Peyer's patch (tissue), 4 donors: Measurements from ENCODE around the gene NBAS. TPM values are rescaled to one million over a fixed set of nuclear protein-coding genes. Genes with fewer than 3 reads are reported as not detected.
A peak's percentile ranks its signal among the peaks of the same experiment; 100 is the strongest.

Experiments
- DNase-seq, 3 donors: peaks; one replicate each; pipeline ENCODE4 v3.0.0-alpha.2; 2017 to 2019
- H3K27ac ChIP-seq, 4 donors: fragments of 200-600 bp; sonication (generic); one replicate each; pipeline ENCODE4 v1.5.1; 2016 to 2019
- H3K27me3 ChIP-seq, 2 donors: fragments of 200-600 bp; sonication (generic); one replicate each; pipeline ENCODE4 v1.5.1; 2019
- H3K36me3 ChIP-seq, 3 donors: fragments of 200-600 bp; sonication (generic); one replicate each; pipeline ENCODE4 v1.5.1; 2016 to 2019
- H3K4me1 ChIP-seq, 4 donors: fragments of 200-600 bp; sonication (generic); one replicate each; pipeline ENCODE4 v1.5.1; 2016 to 2019
- H3K4me3 ChIP-seq, 4 donors: fragments of 200-600 bp; sonication (generic); 1 replicate in 3 of 4; 2 replicates in 1 of 4; pipeline ENCODE4 v1.5.1; 2016 to 2019; ENCODE audit warnings: mild to moderate bottlenecking in 1 of 4
- H3K9me3 ChIP-seq, 4 donors: fragments of 200-600 bp; sonication (generic); one replicate each; pipeline ENCODE4 v1.5.1; 2016 to 2019; ENCODE audit warnings: mild to moderate bottlenecking in 1 of 4
- CTCF ChIP-seq, 6 experiments: fragments of 450-650 bp in 4 of 6; fragments of 200-600 bp in 2 of 6; sonication (generic) in 1 of 6; IDR thresholded peaks; one replicate each; pipeline ENCODE4 v1.5.1; 2017 to 2019; ENCODE audit warnings: antibody characterized with exemption in 6 of 6, mild to moderate bottlenecking in 3 of 6, moderate library complexity in 1 of 6
- POLR2A ChIP-seq, 2 donors: fragments of 450-650 bp; IDR thresholded peaks; one replicate each; pipeline ENCODE4 v1.5.1; 2017; ENCODE audit warnings: antibody characterized with exemption in 2 of 2, mild to moderate bottlenecking in 2 of 2, moderate library complexity in 2 of 2
- total RNA-seq, 4 donors: library from RNA; depleted of rRNA; stranded (reverse); fragments of >200 nt; gene quantifications; one replicate each; pipeline ENCODE4 v1.1.0, GENCODE V29; 2016

Gene NBAS
- total RNA-seq, 4 donors from 2014 or later = 43.2 to 70.2 (median 55.3) TPM

GRCh38 chr2:15588329-15588919 lies 27.3 kb upstream of the NBAS start:
- no peaks in the 10 kb centered on the region for H3K9me3 ChIP-seq
- TF ChIP-seq CTCF (IDR thresholded peaks at IDR 0.05) (peak in 4 of 6 experiments; percentile 26 to 53 (median 44)), POLR2A (IDR thresholded peaks at IDR 0.05) (no peak)
- no peak overlapping the region for H3K4me3 ChIP-seq
- no peak overlapping the region for H3K27ac ChIP-seq
- no peaks in the 10 kb centered on the region for H3K36me3 ChIP-seq
- H3K27me3 ChIP-seq = no peaks in the 10 kb centered on the region
- peak in 2 of 3 donors; percentile 46 to 69 for DNase-seq
- peaks cover 0 to 14% (median 4%) of the 10 kb centered on the region in 4 donors for H3K4me1 ChIP-seq

- TF ChIP-seq POLR2A (IDR thresholded peaks at IDR 0.05) (no peak), CTCF (IDR thresholded peaks at IDR 0.05) (no peak)
- no peaks in the 10 kb centered on the region for H3K9me3 ChIP-seq
- no peak for DNase-seq
Measured at GRCh38 chr2:15584767-15585469, 23.8 kb upstream of the NBAS start.

GRCh38 chr2:15584316-15584715 lies 23.2 kb upstream of the NBAS start:
- Histone ChIP-seq H3K27ac (no peak overlapping the region), H3K9me3 (no peaks in the 10 kb centered on the region), H3K27me3 (no peaks in the 10 kb centered on the region), H3K4me1 (no peaks in the 10 kb centered on the region), H3K4me3 (no peak overlapping the region), H3K36me3 (no peaks in the 10 kb centered on the region)
- DNase-seq = no peak
- no peak for TF ChIP-seq POLR2A (IDR thresholded peaks at IDR 0.05)
- no peak for TF ChIP-seq CTCF (IDR thresholded peaks at IDR 0.05)

More at GRCh38 chr2:15584767-15585469, 23.8 kb upstream of the NBAS start:
- Histone ChIP-seq H3K36me3 (no peaks in the 10 kb centered on the region), H3K4me1 (no peaks in the 10 kb centered on the region), H3K27me3 (no peaks in the 10 kb centered on the region), H3K27ac (no peak overlapping the region), H3K4me3 (no peak overlapping the region)

DNA sequence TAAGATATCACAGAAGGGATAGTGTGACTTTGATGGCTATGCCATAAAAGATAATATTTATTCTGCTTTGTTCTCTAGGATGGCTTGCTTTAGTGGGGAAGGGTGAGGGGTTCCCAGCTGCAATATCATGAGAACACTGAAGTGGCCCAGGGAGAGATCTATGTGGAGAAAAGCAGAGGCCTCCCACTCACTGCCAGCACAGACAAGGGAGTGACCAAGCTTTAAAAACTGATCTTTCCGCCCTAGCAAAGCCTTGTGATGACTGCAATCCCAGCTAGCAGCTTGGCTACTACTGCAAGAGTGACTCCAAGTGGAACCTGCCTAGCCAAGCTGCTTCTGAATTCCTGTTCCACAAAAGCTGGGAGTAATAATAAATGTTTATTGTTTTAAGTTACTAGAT lies 22.7 kb upstream of the NBAS start:
- Histone ChIP-seq H3K4me1 (no peaks in the 10 kb centered on the region), H3K27ac (no peak overlapping the region), H3K27me3 (no peaks in the 10 kb centered on the region), H3K9me3 (no peaks in the 10 kb centered on the region), H3K4me3 (no peak overlapping the region), H3K36me3 (no peaks in the 10 kb centered on the region)
- TF ChIP-seq POLR2A (IDR thresholded peaks at IDR 0.05) = no peak
- no peak for TF ChIP-seq CTCF (IDR thresholded peaks at IDR 0.05)
- DNase-seq = no peak

DNA sequence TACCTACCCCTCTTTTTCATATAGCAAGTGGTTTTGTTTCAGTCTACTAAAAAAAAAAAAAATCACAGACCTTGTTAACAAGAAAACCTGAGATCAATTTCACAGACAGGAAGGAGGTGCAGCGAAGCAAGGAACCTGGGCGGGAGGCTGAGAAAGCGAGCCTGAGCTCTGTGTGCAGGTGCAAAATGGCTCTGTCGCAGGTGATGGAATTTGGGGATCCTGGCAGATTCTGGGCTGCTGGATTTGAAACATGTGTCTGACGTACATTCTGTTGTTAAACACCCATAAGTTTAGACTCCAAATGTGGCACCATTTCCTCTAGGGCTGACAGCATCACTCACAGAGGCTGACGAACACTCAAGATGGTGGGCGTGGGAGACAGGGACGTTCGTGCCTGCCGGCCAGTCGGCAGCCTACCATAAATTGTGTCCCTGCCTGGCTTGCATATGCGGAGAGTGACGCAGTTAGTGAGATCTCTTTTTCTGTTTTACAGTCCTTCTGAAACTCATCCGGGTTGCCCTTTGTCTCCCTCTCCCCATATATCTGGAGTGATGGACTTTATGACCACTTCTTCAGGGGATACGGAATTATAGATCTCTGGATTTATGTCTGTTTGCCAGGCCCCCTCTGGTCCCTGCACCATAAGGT lies 21.7 kb upstream of the NBAS start:
- DNase-seq = peak in 2 of 3 donors; percentile 49 to 54
- no peak for TF ChIP-seq POLR2A (IDR thresholded peaks at IDR 0.05)
- no peak for TF ChIP-seq CTCF (IDR thresholded peaks at IDR 0.05)
- no peak overlapping the region for H3K4me3 ChIP-seq
- H3K9me3 ChIP-seq = no peaks in the 10 kb centered on the region
- H3K36me3 ChIP-seq = no peaks in the 10 kb centered on the region
- no peaks in the 10 kb centered on the region for H3K4me1 ChIP-seq
- H3K27me3 ChIP-seq = no peaks in the 10 kb centered on the region
- H3K27ac ChIP-seq = no peak overlapping the region
